HG03066 (cell line): ENCODE data around the gene FAM241A.
"Not testable (repeated sequence)": the region's sequence is repeated elsewhere in the genome, so short reads cannot be mapped to it uniquely, and the experiment has no call there.

Source experiments
- ATAC-seq: cut with Tn5 transposase; IDR thresholded peaks from one replicate; pipeline ENCODE4 v1.9.1; 2021; ENCODE audit warnings: low read depth; ENCODE audit not compliant: unreplicated experiment

The FAM241A gene

GRCh38 chr4:112172180-112172579 is 26.9 kb downstream of the FAM241A start:
- peak; percentile 70 for ATAC-seq

- no peak for ATAC-seq
Observed at GRCh38 chr4:112173593-112174558, 28.6 kb downstream of the FAM241A start.

- no peak for ATAC-seq
Observed at GRCh38 chr4:112175840-112176239, 30.6 kb downstream of the FAM241A start.

- ATAC-seq = no peak
Observed at GRCh38 chr4:112176596-112176995, 31.3 kb downstream of the FAM241A start.

- ATAC-seq = not testable (repeated sequence)
Observed at GRCh38 chr4:112178741-112179140, 33.5 kb downstream of the FAM241A start.

- ATAC-seq = no peak
Observed at GRCh38 chr4:112181358-112182000, 36.2 kb downstream of the FAM241A start.

- ATAC-seq = no peak
Observed at GRCh38 chr4:112182604-112183003, 37.4 kb downstream of the FAM241A start.

GRCh38 chr4:112183252-112183651 is 38.0 kb downstream of the FAM241A start:
- no peak for ATAC-seq

- no peak for ATAC-seq
Observed at GRCh38 chr4:112184438-112184837, 39.2 kb downstream of the FAM241A start.

GRCh38 chr4:112185334-112185733 is 40.1 kb downstream of the FAM241A start:
- no peak for ATAC-seq

GRCh38 chr4:112185740-112186670 is 40.8 kb downstream of the FAM241A start:
- ATAC-seq = no peak

GRCh38 chr4:112189754-112190153 is 44.5 kb downstream of the FAM241A start:
- ATAC-seq = no peak

- ATAC-seq = no peak
Observed at GRCh38 chr4:112190684-112191083, 45.4 kb downstream of the FAM241A start.

GRCh38 chr4:112196461-112196860 is 51.2 kb downstream of the FAM241A start:
- ATAC-seq = no peak

- no peak for ATAC-seq
Observed at GRCh38 chr4:112199041-112199440, 53.8 kb downstream of the FAM241A start.

GRCh38 chr4:112201915-112202505 is 56.8 kb downstream of the FAM241A start:
- no peak for ATAC-seq

- no peak for ATAC-seq
Observed at GRCh38 chr4:112203593-112203992, 58.3 kb downstream of the FAM241A start.

GRCh38 chr4:112206431-112206830 is 61.2 kb downstream of the FAM241A start:
- ATAC-seq = no peak

- ATAC-seq = not testable (repeated sequence)
Observed at GRCh38 chr4:112208137-112209095, 63.2 kb downstream of the FAM241A start.
